KOPT-K1 (cell line): Measurements from ENCODE around the gene MED9.

Experiments used
- H3K27ac ChIP-seq: fragments of 200-600 bp; sonication (generic); 2 replicates; pipeline ENCODE4 v1.5.1; 2016; ENCODE audit warnings: antibody characterized with exemption, mild to moderate bottlenecking, low read depth, low read length; ENCODE audit not compliant: poor library complexity, severe bottlenecking
- H3K36me3 ChIP-seq: fragments of 200-600 bp; sonication (generic); 2 replicates; pipeline ENCODE4 v1.5.1; 2017; ENCODE audit warnings: antibody characterized with exemption, mild to moderate bottlenecking, low read length, moderate library complexity; ENCODE audit not compliant: insufficient read depth
- H3K9me3 ChIP-seq: fragments of 200-600 bp; sonication (generic); 2 replicates; pipeline ENCODE4 v1.5.1; 2017; ENCODE audit warnings: antibody characterized with exemption, low read length, mild to moderate bottlenecking; ENCODE audit not compliant: insufficient read depth, poor library complexity, severe bottlenecking

Gene MED9

DNA sequence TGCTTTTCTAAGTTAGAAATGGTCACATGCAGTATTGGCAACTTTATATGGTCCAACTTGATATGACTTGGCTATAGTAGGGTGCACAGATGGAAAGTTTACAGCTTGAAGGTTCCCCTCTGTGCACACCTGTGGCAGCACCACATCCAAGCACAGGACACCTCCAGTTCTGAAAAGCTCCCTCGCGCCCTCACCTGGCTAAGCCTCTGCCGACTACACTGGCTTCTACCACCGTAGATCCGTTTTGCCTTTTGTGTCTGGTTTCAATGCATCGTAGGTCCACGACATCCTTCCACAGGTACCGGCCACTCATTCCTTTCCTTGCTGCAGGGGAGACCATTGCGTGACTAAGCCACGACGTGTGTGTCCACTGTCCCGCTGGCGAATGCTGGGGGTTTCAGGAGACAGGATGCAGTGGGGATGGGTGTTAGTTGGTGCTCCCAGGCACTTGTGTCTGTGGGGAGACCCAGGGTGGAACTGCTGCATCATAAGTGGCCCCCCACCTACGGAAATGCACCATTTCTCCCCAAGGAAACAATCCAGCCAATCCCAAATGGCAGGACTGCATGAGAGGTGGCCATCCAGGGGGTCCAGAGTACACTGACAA, 24.3 kb downstream of the MED9 start:
- Histone ChIP-seq H3K9me3 (no peaks in the 10 kb centered on the region), H3K27ac (no peak overlapping the region), H3K36me3 (no peaks in the 10 kb centered on the region)

DNA sequence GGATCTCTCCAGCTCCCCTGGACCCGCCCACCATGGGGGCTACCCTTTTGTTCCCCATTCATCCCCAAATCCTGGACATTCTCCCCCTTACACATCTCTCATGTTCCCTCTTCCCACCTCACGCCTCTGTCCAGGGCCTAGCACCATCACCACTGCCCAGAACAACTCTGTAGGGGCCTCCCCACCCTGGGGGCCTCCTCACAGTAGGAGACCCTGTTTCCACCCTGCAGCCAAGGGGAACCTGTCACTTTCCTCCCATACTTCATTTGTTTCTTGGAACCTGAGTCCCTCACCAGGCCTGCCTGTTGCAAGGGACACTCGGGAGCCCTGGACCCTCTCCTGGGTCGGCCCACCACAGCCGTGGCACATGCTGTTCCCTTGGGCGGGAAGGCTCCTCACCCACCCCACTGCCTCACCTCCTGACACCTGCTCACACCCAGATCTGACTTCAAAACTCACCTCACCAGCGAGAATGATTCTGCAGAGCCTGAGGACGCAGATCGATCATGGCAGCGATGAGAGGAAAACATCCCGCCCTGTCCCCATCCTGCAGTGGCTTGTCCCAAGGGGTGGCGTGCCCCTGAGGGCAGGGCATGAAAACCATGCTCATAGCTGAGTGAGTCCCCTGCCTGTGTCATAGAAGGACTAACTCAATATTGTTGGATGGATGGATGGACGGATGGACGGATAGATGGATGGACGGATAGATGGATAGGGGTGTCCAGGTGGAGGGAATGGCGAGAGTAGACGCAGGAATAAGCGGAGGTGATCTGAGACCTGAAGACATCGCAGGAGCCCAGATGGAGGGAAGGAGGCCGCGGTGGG, 26.2 kb downstream of the MED9 start:
- Histone ChIP-seq H3K27ac (no peak overlapping the region), H3K36me3 (no peaks in the 10 kb centered on the region), H3K9me3 (no peaks in the 10 kb centered on the region)

DNA sequence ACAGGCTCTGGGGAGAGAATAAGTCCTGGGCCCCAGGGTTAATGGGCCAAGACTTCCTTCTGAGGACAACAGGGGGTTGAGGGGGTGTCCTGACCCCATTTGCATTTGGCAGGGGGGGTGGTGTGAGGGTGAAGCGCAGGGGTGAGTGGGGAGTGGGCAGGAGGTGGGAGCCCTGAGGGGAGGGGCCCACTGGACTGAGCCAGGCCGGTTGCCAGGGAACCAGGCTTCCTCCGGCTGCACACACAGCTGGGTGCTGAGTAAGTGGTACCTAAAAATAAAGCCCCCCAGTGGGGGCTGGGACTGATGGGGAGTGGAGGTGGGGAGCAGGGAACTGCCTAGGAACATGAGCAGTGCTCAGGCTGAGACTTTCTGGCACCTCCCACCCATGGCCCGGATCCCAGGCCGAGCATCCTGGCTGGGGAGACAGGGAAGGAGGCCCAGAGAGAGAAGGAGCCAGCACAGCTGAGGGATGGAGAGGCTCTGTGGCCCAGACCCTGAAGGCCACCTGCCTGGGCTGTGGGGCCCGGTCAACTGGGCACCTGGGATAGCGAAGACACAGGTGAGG, 26.8 kb downstream of the MED9 start:
- H3K27ac ChIP-seq = no peak overlapping the region
- H3K36me3 ChIP-seq = no peaks in the 10 kb centered on the region
- H3K9me3 ChIP-seq = no peaks in the 10 kb centered on the region

DNA sequence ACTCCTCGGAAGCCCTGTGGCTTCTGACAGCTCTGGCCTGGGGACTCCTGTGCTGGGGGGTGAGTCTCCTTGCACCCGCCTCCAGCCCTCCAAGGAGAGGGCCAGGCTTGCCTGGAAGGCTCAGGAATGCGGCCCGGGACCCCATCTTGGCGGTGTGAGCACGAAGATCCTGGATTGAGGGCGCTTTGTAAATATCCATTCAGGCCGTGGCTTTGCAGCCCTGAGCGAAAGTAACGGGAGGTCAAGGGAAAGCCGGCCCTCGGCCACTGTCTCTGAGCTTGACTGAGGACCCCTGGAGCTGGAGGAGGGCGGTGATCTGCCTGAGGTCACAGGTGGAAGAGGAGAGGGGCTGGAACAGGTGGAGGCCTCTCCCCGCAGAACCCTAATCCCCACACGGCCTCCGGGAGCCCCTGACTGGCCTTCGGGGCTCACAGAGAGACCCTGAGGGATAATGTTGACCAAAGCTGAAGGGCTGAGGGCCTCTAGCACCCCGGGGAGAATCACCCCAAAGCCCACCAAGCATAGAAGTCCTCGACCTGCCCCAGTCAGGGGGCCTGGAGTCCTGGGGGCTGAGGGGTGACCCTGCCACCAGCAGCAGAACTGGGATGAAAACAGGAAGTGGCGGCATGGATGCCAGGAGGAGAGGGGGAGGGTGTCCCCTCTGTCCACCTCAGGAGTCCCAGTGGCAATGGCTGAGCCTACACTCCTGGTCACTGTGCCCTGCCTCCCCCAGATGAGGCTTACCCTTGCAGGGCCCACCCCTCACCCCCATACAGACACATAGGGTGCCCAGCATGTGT, 27.7 kb downstream of the MED9 start:
- no peak overlapping the region for H3K27ac ChIP-seq
- no peaks in the 10 kb centered on the region for H3K9me3 ChIP-seq
- H3K36me3 ChIP-seq = no peaks in the 10 kb centered on the region

DNA sequence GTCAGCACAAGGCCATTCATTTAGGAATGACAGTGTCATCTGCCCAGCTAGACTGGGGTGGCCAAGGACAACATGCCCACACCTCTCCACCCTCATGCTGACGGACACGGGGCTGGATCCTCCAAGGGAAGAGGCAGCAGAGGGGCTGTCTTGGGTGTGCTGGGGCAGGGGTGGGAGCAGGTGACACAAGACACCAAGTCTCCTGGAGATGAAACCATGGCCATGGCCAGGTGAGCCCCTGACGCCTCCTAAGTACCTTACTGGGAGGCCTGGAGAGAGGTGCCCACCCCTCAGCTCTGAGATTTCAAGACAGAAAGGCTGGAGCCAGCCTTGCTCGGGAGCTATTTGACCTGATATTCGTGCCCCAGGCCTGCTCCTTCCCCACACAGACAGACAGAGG, 28.4 kb downstream of the MED9 start:
- H3K27ac ChIP-seq = no peak overlapping the region
- no peaks in the 10 kb centered on the region for H3K9me3 ChIP-seq
- no peaks in the 10 kb centered on the region for H3K36me3 ChIP-seq

DNA sequence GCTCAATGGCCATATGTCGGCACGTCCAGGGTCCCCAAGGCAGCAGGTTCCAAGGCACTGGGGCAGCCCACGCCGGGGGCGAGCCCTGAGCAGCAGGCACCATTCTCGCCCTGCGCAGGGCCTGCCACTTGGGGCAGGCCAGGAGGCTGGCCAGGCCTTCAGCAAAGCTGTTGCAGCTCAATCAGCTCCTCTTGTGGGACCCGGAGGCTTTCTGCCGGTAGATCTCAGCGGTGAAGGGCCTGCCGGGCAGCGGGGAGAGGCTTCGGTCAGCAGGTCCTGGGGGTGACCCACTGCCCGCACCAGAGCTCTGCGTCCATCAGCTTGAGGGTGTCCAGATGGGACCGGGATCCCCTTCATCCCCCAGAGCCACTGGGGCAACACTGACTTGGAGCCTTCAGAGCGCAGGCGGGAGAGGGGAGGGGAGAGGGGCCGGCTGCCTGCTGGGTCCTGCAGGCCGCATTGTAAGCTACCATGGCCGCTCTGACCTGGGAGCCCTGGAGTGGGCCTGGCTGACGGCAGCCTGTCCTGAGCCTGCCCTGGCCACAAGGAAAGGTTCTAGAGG, 28.9 kb downstream of the MED9 start:
- Histone ChIP-seq H3K36me3 (no peaks in the 10 kb centered on the region), H3K9me3 (no peaks in the 10 kb centered on the region), H3K27ac (no peak overlapping the region)

DNA sequence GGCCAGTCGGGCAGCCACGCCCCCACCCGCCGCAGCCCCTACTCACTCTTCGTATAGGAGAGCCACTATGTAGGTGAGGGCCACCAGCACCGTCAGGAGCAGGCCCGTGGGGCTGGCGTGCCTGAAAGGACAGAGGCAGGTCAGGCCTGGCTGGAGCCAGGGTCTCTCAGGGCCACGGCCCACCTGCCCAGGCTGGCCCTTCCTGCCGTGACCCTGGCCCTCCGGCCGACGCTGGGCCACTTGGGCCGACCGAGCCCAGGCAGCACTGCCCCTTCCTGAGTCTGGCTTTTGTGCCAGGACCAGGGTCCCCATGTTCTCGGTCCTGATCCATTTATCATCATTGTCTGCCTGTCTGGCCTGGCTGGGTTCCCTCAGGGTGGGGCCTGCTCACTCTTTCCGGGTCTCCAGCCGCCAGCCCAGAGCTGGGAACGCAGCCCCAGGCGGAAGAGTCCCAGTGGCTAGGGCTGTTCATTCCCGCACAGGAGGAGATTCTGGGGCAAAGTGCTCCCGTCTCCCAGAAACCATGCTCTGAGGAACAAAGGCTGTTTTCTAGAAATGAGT, 29.5 kb downstream of the MED9 start:
- Histone ChIP-seq H3K9me3 (no peaks in the 10 kb centered on the region), H3K36me3 (no peaks in the 10 kb centered on the region), H3K27ac (no peak overlapping the region)

DNA sequence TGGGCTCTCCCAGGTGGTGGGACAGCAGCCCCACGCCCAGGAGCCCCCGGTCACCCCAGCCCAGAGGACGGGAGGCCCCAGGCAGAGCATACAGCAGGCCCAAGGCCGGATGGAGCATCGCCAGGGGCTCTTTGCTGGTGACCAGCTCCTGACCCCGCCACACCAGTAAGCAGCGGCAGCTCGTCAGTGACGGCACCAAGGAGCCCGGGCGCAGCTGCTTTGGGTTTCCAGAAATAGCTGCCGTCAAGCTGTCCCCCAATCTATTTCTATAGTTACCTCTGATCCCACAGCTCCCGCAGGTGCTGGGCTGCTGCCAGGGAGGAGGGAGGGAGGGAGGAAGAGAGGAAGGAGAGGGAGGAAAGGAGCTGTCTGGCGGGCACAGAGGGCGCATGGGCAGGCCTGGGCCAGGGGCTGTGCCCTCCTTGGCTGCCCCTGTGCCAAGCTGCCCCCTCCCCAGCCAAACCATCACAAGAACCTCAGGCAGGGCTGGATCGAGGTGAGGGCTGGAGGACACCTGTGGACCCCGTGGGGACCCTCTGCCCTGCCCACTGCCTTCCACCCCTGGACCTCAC, 30.2 kb downstream of the MED9 start:
- Histone ChIP-seq H3K36me3 (no peaks in the 10 kb centered on the region), H3K27ac (no peak overlapping the region), H3K9me3 (no peaks in the 10 kb centered on the region)

DNA sequence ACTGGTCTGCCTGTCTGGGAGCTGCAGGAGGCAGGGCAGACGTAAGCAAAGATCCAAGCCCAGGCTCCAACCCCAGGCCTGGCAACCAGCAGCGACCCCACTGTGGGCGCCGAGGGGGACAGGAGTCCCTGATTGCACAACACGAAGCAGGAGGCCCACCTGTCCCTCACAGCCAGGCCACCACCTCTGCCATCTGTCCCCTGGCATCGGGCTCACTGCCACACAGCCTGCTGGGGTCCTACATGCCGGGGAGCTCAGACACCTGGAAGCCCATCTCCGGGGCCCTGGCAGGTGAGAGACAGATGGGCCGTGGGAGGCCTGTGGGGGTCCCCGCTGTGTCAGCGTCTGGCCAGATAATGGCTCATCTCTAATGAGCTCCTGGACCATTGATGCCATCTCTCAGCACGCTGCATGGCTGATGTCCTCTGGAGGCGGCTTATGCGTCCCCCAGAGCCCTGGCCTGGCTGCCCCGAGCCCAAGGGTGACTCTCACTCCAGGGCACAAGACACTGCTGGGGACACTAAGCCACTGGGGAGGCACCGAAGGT, 30.7 kb downstream of the MED9 start:
- H3K36me3 ChIP-seq = no peaks in the 10 kb centered on the region
- H3K9me3 ChIP-seq = no peaks in the 10 kb centered on the region
- H3K27ac ChIP-seq = no peak overlapping the region

DNA sequence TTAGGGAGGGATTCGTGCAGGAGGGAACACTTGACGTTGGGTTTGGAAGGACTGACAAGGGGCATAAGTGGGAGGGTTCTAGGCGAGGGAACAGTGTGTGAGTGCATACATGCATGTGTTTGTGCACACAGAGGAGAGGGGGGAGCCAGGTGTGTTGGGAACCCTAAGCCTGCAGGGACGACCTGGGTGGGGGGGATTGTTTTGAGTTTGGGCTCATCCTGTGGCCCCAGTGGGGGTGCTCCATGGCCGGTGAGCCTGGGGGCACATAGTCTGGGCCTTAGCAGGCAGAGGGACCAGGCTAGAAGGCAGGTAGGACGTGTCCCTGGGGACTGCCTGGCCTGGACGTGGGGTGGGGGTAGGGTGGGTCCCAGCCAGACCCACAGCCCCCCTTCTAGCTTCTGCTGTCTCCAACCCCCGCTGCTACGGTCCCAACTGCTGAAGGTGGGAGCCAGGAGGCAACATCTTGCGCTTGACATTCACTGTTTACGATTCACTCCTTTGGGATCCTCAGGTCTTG, 31.3 kb downstream of the MED9 start:
- H3K9me3 ChIP-seq = no peaks in the 10 kb centered on the region
- H3K27ac ChIP-seq = no peak overlapping the region
- no peaks in the 10 kb centered on the region for H3K36me3 ChIP-seq

DNA sequence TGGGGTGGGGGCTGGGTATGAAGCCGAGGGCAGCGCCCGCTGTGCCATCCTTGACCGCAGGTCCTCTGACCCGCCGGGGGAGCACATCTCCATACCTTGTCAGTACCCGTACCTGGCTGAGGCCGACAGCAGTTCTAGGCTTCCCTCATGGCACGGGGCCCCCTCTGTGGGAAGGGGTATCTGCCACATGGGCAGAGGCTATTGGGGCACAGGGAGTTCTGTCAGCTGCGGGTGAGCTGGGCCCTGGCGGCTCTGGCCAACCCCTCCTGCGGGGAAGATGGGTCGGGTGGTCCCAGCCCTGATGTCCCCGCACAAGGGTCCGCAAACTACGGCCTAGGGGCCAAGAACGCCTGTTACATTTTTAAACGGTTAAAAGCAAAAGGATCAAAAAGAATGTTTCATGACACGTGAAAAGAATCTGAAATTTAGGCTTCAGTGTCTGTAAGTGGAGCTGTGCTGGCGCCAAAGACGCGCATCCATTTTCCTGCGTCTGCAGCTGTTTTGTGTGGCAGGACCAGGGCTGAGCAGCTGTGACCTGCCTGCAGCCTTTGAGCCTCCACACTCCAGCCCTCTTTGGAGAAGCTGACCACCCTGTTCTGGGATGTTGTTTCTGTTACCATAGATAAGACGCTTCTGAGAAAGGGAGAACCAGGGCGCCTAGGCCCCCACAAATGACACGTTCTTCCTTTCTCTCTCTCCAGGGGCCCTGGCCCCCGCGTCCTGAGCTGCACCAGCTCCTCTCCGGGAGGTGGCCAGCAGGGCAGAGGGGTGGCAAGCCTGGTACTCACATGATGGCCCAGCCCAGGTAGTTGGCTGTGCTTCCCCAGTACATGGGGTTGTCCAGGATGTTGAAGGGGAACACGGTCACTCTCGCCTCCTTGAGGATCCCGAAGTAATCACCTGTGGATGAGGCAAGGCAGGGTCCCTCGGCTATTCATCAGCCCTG, 32.1 kb downstream of the MED9 start:
- H3K9me3 ChIP-seq = no peaks in the 10 kb centered on the region
- H3K36me3 ChIP-seq = no peaks in the 10 kb centered on the region
- H3K27ac ChIP-seq = no peak overlapping the region

DNA sequence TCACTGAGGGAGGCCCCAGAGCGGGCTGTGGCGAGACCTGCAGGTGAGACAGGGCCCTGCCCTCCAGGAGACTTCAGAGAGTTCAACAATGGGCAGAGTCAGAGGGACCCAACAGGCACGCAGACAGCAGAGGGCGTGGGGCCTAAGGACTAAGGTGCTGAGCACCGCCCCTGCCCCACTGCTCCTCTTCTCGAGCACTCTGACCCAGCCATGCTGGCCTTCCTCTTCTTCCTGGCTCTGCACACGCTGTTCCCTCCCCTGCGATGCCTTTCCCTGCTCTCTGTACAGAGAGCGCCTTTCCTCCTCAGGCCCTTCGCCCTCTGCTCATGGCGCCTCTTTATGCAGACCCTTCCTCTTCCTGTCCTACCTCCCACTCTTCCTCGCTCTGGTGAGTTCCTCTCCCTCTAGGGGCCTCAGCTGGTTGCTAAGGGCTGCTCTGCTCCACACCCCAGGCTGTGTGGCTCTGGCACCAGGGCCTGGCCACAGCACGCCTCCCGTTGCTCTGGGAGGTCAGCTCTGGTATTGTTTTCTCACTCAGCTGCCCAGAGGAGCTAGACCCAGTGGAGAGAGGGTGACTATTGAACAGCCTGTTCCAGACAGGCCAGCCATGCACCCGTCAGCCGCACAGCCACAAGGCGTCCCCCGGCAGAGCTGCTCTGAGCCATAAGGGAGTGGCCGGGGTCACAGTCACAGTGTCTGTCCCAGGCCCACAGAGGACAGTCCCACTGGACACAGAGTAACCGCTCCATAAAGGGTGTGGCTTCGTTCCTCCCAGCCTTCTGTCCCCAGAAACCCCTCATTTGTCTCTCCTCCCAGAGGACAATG, 33.0 kb downstream of the MED9 start:
- H3K9me3 ChIP-seq = no peaks in the 10 kb centered on the region
- no peaks in the 10 kb centered on the region for H3K36me3 ChIP-seq
- no peak overlapping the region for H3K27ac ChIP-seq
